Duodenal mucosa (tissue), 2 donors: Measurements from ENCODE around the gene PCSK5.
"Not testable (repeated sequence)": the region's sequence is repeated elsewhere in the genome, so short reads cannot be mapped to it uniquely, and the experiment has no call there.

Experiments
- H3K27ac ChIP-seq: one replicate; pipeline ENCODE4 v1.7.0; 2013; ENCODE audit warnings: low read depth, low read length
- H3K27me3 ChIP-seq, 2 donors: one replicate each; pipeline ENCODE4 v1.7.0; 2013; ENCODE audit warnings: low read length in 2 of 2, control low read depth in 1 of 2; ENCODE audit not compliant: insufficient read depth in 2 of 2, control insufficient read depth in 1 of 2
- H3K36me3 ChIP-seq, 2 donors: one replicate each; pipeline ENCODE4 v1.7.0; 2013; ENCODE audit warnings: low read length in 2 of 2, control low read depth in 1 of 2; ENCODE audit not compliant: insufficient read depth in 2 of 2, control insufficient read depth in 1 of 2
- H3K4me1 ChIP-seq, 2 donors: one replicate each; pipeline ENCODE4 v1.7.0; 2013; ENCODE audit warnings: low read length in 2 of 2, control low read depth in 1 of 2; ENCODE audit not compliant: insufficient read depth in 2 of 2, control insufficient read depth in 1 of 2
- H3K4me3 ChIP-seq, 2 donors: one replicate each; pipeline ENCODE4 v1.7.0; 2013; ENCODE audit warnings: low read length in 2 of 2, low read depth in 1 of 2
- H3K9ac ChIP-seq, 2 donors: one replicate each; pipeline ENCODE4 v1.7.0; 2013; ENCODE audit warnings: low read length in 2 of 2, low read depth in 1 of 2
- H3K9me3 ChIP-seq, 2 donors: one replicate each; pipeline ENCODE4 v1.7.0; 2013; ENCODE audit warnings: low read length in 2 of 2, control low read depth in 1 of 2; ENCODE audit not compliant: control insufficient read depth in 1 of 2

The PCSK5 gene

GRCh38 chr9:75900893-75901524 lies 10.5 kb downstream of the PCSK5 start:
- H3K4me3 ChIP-seq, H3K4me1 ChIP-seq, H3K36me3 ChIP-seq, H3K9ac ChIP-seq, H3K9me3 ChIP-seq, H3K27ac ChIP-seq, H3K27me3 ChIP-seq: not testable (repeated sequence)

DNA sequence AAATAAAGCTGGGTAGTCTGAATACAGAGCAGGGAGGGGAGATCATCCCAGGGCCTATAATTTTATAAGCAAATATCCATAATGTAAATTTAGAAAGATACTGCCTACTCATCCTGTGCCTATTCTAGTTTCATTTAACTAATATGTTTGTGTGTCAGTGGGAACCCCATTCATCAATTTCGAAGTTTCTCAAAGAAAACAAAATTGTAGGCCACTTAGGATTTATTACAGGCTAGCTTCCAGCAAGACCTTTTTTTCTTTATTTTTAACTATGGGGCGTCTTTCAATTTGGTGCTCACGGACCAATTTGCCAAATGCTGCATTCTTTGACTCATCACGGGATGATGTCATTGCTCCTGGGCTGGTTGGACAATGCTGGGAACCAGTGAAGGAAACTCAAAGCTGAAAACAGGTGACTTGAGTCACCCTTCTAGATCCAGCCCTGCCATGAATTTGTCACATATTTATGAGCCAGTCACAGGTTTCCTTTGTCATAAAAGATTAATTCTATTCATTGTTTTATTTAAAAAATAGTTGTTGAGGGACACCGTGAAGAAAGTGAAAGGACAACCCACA lies 13.4 kb downstream of the PCSK5 start:
- Histone ChIP-seq H3K4me3 (no peak overlapping the region), H3K9ac (no peak overlapping the region), H3K9me3 (no peaks in the 10 kb centered on the region), H3K27ac (no peak overlapping the region), H3K4me1 (peaks cover 10 to 23% of the 10 kb centered on the region in 2 donors), H3K36me3 (peaks cover 0 to 7% of the 10 kb centered on the region in 2 donors), H3K27me3 (no peaks in the 10 kb centered on the region)

- H3K27me3 ChIP-seq, result no peaks in the 10 kb centered on the region
- no peak overlapping the region for H3K9ac ChIP-seq
- H3K4me1 ChIP-seq, result peaks cover 10 to 23% of the 10 kb centered on the region in 2 donors
- H3K27ac ChIP-seq, result no peak overlapping the region
- no peak overlapping the region for H3K4me3 ChIP-seq
- H3K9me3 ChIP-seq, result no peaks in the 10 kb centered on the region
- H3K36me3 ChIP-seq, result peaks cover 0 to 7% of the 10 kb centered on the region in 2 donors
These were observed 13.9 kb downstream of the PCSK5 start for GRCh38 chr9:75904364-75904763.

DNA sequence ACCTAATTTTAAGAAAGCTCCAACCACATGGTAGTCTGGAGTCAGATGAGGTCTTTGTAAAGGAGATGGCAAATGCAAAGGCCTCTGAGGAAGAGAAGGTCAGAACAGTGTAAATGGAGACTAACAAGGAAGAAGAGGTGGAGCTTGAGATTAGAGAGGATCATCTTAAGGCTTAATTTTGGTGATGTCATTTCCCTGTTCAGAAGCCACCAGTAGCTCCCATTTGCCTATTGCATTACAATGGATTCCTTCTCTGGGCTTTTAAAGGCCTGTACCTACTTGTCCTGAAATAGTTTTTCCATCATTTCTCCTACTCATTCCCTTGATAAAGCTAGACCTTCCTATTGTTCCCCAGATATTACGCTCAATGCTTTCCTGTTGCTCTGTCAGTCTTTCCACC lies 16.1 kb downstream of the PCSK5 start:
- no peaks in the 10 kb centered on the region for H3K36me3 ChIP-seq
- H3K9me3 ChIP-seq, result no peaks in the 10 kb centered on the region
- peak overlapping the region; percentile 34 for H3K27ac ChIP-seq
- no peak overlapping the region for H3K9ac ChIP-seq
- H3K4me3 ChIP-seq, result no peak overlapping the region
- no peaks in the 10 kb centered on the region for H3K27me3 ChIP-seq
- H3K4me1 ChIP-seq, result peaks cover 18 to 39% of the 10 kb centered on the region in 2 donors

DNA sequence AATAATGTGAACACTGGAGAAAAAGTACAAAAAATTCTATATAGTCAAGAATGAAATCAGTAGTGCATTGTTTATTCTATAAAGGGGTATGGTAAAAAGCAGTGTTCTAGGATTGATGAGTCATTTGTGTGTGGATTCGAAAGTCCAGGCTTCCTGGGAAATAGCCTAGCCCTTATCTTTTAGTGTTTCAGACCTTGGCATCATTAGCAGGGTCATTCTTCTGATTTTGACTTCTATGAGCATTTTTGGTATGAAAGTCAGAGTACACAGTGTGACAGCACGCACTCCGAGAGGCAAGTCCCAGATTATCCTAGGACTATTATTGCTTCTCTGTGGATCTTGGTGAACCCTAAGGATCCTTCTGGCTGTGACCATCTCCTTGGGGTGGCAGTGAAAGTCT lies 16.9 kb downstream of the PCSK5 start:
- Histone ChIP-seq H3K4me1 (peaks cover 24 to 41% of the 10 kb centered on the region in 2 donors), H3K27me3 (no peaks in the 10 kb centered on the region), H3K9ac (peak overlapping the region in 1 of 2 donors; percentile 27), H3K27ac (peak overlapping the region; percentile 26), H3K4me3 (peak overlapping the region in 1 of 2 donors; percentile 5), H3K9me3 (no peaks in the 10 kb centered on the region), H3K36me3 (peaks cover 0 to 3% of the 10 kb centered on the region in 2 donors)

- Histone ChIP-seq H3K4me3 (peak overlapping the region in 1 of 2 donors; percentile 3), H3K9me3 (no peaks in the 10 kb centered on the region), H3K27ac (peak overlapping the region; percentile 26), H3K27me3 (no peaks in the 10 kb centered on the region), H3K9ac (peak overlapping the region in 1 of 2 donors; percentile 27), H3K36me3 (peaks cover 0 to 7% of the 10 kb centered on the region in 2 donors), H3K4me1 (peaks cover 30 to 47% of the 10 kb centered on the region in 2 donors)
These were observed 17.4 kb downstream of the PCSK5 start for GRCh38 chr9:75907923-75908322.

- no peak overlapping the region for H3K27ac ChIP-seq
- no peaks in the 10 kb centered on the region for H3K9me3 ChIP-seq
- no peak overlapping the region for H3K9ac ChIP-seq
- peaks cover 0 to 7% of the 10 kb centered on the region in 2 donors for H3K36me3 ChIP-seq
- H3K27me3 ChIP-seq, result no peaks in the 10 kb centered on the region
- peaks cover 34 to 57% of the 10 kb centered on the region in 2 donors for H3K4me1 ChIP-seq
- no peak overlapping the region for H3K4me3 ChIP-seq
These were observed 19.3 kb downstream of the PCSK5 start for GRCh38 chr9:75909776-75910175.

DNA sequence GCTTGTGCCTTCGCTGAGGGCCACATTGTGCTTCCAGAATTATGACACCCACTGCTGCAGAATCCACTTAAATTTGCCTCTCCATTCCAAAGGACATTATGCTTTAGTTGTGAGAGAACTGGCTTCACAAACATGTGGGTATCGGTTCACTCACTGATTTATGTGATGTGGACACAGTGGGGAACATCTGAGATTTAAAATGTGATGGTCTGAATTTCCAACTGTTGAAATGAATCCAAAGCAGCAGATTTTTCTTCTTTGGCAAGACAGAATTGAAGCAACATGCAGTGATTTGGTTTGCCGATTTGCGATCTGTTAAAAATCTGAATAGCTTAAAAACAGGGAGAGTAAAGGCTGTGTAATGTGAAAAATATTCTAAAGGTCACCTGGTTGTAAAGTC lies 20.3 kb downstream of the PCSK5 start:
- Histone ChIP-seq H3K4me3 (no peak overlapping the region), H3K27ac (no peak overlapping the region), H3K36me3 (peaks cover 0 to 7% of the 10 kb centered on the region in 2 donors), H3K9ac (no peak overlapping the region), H3K4me1 (peaks cover 34 to 66% of the 10 kb centered on the region in 2 donors), H3K27me3 (no peaks in the 10 kb centered on the region), H3K9me3 (no peaks in the 10 kb centered on the region)

DNA sequence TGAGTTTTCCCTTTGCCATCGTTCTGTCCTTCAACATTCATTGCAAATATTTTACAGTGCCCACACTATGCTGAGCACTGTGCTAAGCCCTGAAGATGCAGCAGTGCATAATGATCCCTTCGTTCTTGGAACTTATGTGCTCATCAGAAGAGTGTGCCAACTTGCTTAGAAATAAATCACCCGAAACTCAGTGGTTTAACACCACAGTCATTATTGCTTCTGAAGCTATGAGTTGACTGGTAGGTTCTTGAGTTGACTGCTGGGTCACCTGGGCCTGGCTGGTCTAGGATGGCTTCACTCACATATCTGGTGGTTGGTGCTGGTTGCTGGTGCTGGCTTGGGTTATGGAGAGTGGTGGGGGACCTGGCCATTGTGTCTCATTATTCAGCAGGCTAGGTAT lies 20.9 kb downstream of the PCSK5 start:
- no peak overlapping the region for H3K27ac ChIP-seq
- peaks cover 36 to 67% of the 10 kb centered on the region in 2 donors for H3K4me1 ChIP-seq
- peaks cover 0 to 7% of the 10 kb centered on the region in 2 donors for H3K36me3 ChIP-seq
- H3K9me3 ChIP-seq, result no peaks in the 10 kb centered on the region
- H3K4me3 ChIP-seq, result no peak overlapping the region
- H3K9ac ChIP-seq, result no peak overlapping the region
- no peaks in the 10 kb centered on the region for H3K27me3 ChIP-seq

- H3K4me3 ChIP-seq, result peak overlapping the region in 1 of 2 donors; percentile 5
- no peak overlapping the region for H3K9ac ChIP-seq
- H3K27me3 ChIP-seq, result no peaks in the 10 kb centered on the region
- peaks cover 0 to 7% of the 10 kb centered on the region in 2 donors for H3K36me3 ChIP-seq
- no peaks in the 10 kb centered on the region for H3K9me3 ChIP-seq
- peaks cover 31 to 68% of the 10 kb centered on the region in 2 donors for H3K4me1 ChIP-seq
- no peak overlapping the region for H3K27ac ChIP-seq
These were observed 22.5 kb downstream of the PCSK5 start for GRCh38 chr9:75912951-75913350.
